Prostate gland (tissue), 2 donors: ENCODE data around the gene ARAF. TPM values are rescaled to one million over a fixed set of nuclear protein-coding genes. Genes with fewer than 3 reads are reported as not detected.
A peak's percentile ranks its signal among the peaks of the same experiment; 100 is the strongest.
"Not testable (repeated sequence)": the region's sequence is repeated elsewhere in the genome, so short reads cannot be mapped to it uniquely, and the experiment has no call there.

Experiments
- DNase-seq: peaks from one replicate; pipeline ENCODE4 v3.0.0-alpha.2; 2019; ENCODE audit warnings: low spot score
- H3K27ac ChIP-seq, 2 donors: fragments of 200-600 bp; sonication (generic); 2 replicates each; pipeline ENCODE4 v1.5.1; 2017 to 2019
- H3K27me3 ChIP-seq: fragments of 200-600 bp; sonication (generic); replicated peaks from 2 replicates; pipeline ENCODE4 v1.5.1; 2019; ENCODE audit not compliant: insufficient read depth
- H3K36me3 ChIP-seq, 2 donors: fragments of 200-600 bp; sonication (generic); 1 replicate in 1 of 2; 2 replicates in 1 of 2; pipeline versions ENCODE4 v1.5.1 to v1.8.1; 2017 to 2019
- H3K4me1 ChIP-seq: fragments of 200-600 bp; sonication (generic); replicated peaks from 2 replicates; pipeline ENCODE4 v1.5.1; 2019
- H3K4me3 ChIP-seq, 2 donors: fragments of 200-600 bp; sonication (generic); 2 replicates each; pipeline ENCODE4 v1.5.1; 2017 to 2019
- H3K9me3 ChIP-seq: fragments of 200-600 bp; sonication (generic); 2 replicates; pipeline ENCODE4 v1.5.1; 2017
- POLR2A ChIP-seq: fragments of 450-650 bp; IDR thresholded peaks from one replicate; pipeline ENCODE4 v1.6.1; 2016; ENCODE audit warnings: antibody characterized with exemption, mild to moderate bottlenecking
- POLR2AphosphoS5 ChIP-seq: sonication (generic); formaldehyde crosslinking; IDR thresholded peaks from one replicate; pipeline ENCODE4 v1.6.1; 2017; ENCODE audit warnings: antibody characterized with exemption
- WGBS: methylation state at CpG from one replicate; pipeline ENCODE4 v1.1.5; 2018; 5-methylcytosine and 5-hydroxymethylcytosine counted together
- intact Hi-C: fragments of 100-400 bp; cut with DNase I; formaldehyde crosslinking; loops from one replicate; pipeline ENCODE4 v1.14.2; 2022
- total RNA-seq, 2 donors: library from RNA; depleted of rRNA; stranded (reverse); fragments of >200 nt; gene quantifications; one replicate each; pipeline ENCODE4 v1.1.0, GENCODE V29; 2016
- TF ChIP-seq, protein P1 (sequence below), 4 experiments: fragments of 200-600 bp in 2 of 4; fragments of 450-650 bp in 2 of 4; sonication (generic) in 2 of 4; IDR thresholded peaks; 1 replicate in 3 of 4; 2 replicates in 1 of 4; pipeline ENCODE4 v1.5.1; 2016 to 2019; ENCODE audit warnings: antibody characterized with exemption in 4 of 4, mild to moderate bottlenecking in 2 of 4, moderate library complexity in 2 of 4

Gene ARAF
- total RNA-seq, result 10 to 100 TPM; 55.4 to 69.3 TPM

GRCh38 chrX:47560934-47561658 lies at the start of gene ARAF:
ARAF (plus strand) TSS chrX:47561205; CDS start chrX:47562968, 1,763 bp downstream.
- peak; percentile 95 for DNase-seq
- peak within 1 kb of the TSS; percentile 94 to 95 for H3K27ac ChIP-seq
- no peaks in the 10 kb centered on the region for H3K27me3 ChIP-seq
- WGBS, result 0% methylated on average over 12 of the region's 59 CpGs
- peak; percentile 83 for TF ChIP-seq POLR2AphosphoS5
- TF ChIP-seq, protein P1, sequence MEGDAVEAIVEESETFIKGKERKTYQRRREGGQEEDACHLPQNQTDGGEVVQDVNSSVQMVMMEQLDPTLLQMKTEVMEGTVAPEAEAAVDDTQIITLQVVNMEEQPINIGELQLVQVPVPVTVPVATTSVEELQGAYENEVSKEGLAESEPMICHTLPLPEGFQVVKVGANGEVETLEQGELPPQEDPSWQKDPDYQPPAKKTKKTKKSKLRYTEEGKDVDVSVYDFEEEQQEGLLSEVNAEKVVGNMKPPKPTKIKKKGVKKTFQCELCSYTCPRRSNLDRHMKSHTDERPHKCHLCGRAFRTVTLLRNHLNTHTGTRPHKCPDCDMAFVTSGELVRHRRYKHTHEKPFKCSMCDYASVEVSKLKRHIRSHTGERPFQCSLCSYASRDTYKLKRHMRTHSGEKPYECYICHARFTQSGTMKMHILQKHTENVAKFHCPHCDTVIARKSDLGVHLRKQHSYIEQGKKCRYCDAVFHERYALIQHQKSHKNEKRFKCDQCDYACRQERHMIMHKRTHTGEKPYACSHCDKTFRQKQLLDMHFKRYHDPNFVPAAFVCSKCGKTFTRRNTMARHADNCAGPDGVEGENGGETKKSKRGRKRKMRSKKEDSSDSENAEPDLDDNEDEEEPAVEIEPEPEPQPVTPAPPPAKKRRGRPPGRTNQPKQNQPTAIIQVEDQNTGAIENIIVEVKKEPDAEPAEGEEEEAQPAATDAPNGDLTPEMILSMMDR (IDR thresholded peaks at IDR 0.05), result no peak
- TF ChIP-seq POLR2A, result peak; percentile 35
- H3K36me3 ChIP-seq, result no peaks in the 10 kb centered on the region
- no peaks in the 10 kb centered on the region for H3K4me1 ChIP-seq
- no peaks in the 10 kb centered on the region for H3K9me3 ChIP-seq
- intact Hi-C loops, result no loop called here
- H3K4me3 ChIP-seq, result peak within 1 kb of the TSS; percentile 52 to 54

DNA sequence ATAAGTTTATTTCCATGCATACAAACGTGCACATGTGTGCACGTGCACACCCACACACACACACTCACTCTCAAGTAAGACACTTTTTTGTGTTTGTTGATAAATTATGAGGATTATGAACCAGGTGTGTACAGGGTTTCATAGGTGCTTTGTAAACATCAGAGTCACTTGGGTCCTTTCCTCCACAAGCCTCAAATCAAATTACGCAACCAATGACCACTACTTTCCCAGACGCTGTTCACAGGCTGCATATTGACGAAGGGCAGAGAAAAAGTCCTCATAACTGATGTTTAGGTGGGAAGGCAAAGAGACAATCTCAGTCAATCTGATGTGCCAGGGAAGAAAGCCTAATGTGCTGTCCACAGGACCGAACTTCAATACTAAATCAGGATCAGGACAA lies 48.6 kb upstream of the ARAF start:
- H3K36me3 ChIP-seq, H3K4me3 ChIP-seq, H3K27me3 ChIP-seq, H3K27ac ChIP-seq, DNase-seq, H3K9me3 ChIP-seq, H3K4me1 ChIP-seq, intact Hi-C loops: not testable (repeated sequence)
- 74% methylated on average over 4 of the region's 6 CpGs for WGBS

DNA sequence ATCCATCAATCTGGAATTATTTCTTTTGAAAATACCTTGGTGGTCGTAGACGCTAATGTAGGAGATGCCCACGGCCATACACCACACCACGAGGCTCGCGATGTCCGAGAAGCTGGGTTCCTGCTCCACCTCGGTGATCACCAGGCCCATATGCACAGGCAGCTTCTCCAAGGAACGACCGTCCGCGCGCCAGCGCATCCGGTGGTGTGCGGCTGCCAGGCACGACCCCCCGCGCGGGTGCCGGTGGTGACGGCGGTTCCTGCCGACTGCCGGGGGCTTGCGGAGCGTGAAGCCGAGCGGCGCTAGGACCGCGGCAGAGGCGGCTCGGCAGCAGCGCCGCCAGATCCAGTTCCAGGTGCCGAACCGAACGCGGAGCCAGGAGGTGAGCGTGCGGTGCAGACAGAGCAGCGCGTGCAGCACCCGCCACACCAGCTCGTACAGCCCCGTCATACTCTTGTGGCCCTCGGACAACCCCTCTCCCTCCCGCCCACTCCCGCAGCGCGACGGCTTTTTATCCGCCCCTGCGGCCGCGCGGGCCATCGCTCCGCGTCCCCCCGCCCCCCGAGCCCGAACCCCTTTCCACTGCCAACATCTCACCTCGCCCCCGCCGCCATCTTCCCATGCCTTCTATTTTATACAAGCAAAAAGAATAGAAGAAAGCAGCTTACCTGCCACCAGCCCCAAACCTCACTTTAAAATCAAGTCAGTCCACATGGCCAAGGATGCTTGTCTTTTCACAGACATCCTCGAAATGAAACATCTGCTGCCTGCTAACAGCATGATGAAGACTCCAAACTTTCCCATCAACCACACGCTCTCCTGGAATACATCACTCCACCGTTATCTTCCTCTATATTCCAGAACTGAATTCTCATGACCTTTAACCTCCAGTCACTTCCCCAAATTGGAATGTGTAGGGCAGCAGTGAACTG lies 47.7 kb upstream of the ARAF start:
- H3K4me1 ChIP-seq, H3K27ac ChIP-seq, H3K9me3 ChIP-seq, intact Hi-C loops, H3K27me3 ChIP-seq, H3K36me3 ChIP-seq, DNase-seq: not testable (repeated sequence)
- WGBS, result 2% methylated on average over 19 of the region's 70 CpGs
- H3K4me3 ChIP-seq, result peak overlapping the region in 1 of 2 donors; percentile 10

DNA sequence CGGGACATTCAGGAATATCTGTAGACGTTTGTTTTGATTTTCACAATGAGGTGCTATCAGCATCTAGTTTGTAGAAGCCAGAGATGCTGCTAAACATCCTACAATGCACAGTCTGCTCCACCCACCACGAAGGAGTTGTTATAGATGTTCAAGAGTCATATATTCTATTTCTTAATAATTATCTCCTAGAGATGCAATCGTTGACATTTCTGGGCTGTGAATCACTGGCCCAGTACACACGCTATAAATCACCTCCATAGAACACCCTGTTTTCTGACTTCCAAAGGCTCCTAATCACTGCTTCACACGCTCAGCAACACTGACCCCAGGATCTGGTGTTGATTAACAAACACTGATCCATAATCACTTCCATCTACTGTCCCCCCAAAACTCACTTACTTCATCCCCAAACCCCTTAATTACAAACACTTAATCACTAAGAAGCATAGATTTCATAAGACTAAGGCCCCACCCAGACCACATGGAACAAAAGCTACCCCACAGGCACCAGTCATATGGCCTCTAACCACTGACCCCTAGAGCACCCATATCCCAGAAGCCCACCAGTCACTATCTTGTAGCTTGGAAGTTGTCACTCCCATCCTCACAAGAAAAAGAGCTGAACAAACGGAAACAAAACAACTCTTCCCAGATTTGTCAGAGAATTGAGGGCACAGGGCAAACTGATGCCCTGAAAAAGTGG lies 46.3 kb upstream of the ARAF start:
- intact Hi-C loops, result no loop called here
- no peak for TF ChIP-seq POLR2AphosphoS5
- TF ChIP-seq, protein P1 (IDR thresholded peaks at IDR 0.05), result no peak

DNA sequence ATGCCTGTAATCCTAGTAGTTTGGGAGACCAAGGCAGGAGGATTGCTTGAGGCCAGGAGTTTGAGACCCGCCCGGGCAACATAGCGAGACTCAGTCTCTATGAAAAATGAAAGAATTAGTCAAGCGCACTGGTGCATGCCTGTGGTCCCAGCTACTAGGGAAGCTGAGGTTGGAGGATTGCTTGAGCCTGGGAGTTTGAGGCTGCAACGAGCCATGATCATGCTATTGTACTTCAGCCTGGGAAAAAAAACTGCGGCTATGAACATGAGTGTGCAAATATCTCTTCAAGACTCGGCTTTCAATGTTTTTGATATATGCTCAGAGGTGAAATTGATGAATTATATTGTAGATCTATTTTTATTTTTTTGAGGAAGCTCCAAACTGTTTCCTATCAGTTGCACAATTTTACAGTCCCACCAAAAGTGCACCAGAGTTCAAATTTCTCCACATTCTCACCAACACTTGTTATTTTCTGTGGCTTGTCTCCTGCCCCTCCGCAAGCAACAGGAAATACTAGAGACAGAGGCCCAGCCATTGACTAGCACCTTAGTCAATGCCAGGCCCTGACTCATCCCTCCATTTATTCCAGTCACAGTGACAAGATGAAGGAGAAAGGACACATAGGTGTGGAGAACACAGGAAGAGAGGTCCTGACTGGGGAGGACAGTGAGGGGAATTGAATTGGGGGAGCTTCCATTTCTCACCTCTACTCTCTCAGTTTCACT lies 44.9 kb upstream of the ARAF start:
- Histone ChIP-seq H3K27me3 (no peaks in the 10 kb centered on the region), H3K36me3 (no peaks in the 10 kb centered on the region), H3K27ac (no peak overlapping the region), H3K4me3 (no peak overlapping the region), H3K9me3 (no peaks in the 10 kb centered on the region), H3K4me1 (no peaks in the 10 kb centered on the region)
- WGBS, result 84% methylated on average over 8 of the region's 8 CpGs
- DNase-seq, result no peak
- no peak for TF ChIP-seq POLR2AphosphoS5
- TF ChIP-seq POLR2A, result no peak
- TF ChIP-seq, protein P1 (IDR thresholded peaks at IDR 0.05), result no peak
- intact Hi-C loops, result no loop called here

More for the DNA sequence above, 46.3 kb upstream of the ARAF start:
- DNase-seq, result no peak
- Histone ChIP-seq H3K27ac (no peak overlapping the region), H3K36me3 (no peaks in the 10 kb centered on the region), H3K27me3 (no peaks in the 10 kb centered on the region), H3K9me3 (no peaks in the 10 kb centered on the region), H3K4me3 (no peak overlapping the region), H3K4me1 (no peaks in the 10 kb centered on the region)
- 79% methylated on average over 7 of the region's 7 CpGs for WGBS
